Stimulated activated CD4-positive, alpha-beta T cell treated with anti-CD3 and anti-CD28 coated beads, TNF-alpha, amount 100 ng/mL, for 48 hours (primary cell): ENCODE results near the gene RFX3.

ENCODE experiments used
- DNase-seq, 3 donors: peaks; one replicate each; pipeline ENCODE4 v3.0.0-alpha.2; 2020; ENCODE audit warnings: low read depth in 3 of 3

RFX3 gene

DNA sequence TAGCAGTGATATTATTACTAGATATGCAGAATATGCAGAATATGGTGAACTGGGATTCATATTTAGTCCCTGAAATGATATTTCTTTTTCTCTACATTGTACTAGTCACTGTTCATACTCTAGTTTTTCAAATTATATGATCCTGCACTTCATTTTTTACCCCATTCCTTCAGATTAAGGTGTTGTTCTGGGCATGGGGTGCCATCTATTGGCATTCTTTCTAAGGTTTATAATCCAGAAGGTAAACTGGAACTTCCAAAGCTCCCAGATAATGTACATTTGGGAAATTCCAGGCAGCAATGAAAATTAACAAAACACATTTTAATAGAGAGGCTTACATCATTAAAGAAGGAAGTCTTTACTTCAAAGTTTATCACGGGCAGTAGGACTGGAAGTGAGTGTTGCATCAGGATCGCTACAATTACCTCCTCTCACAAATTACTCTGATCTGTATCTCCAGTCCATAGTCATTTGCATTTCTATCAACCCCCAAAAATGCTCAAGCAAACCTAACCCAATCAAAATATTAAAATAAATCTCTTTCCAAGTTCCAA, 12.5 kb downstream of the RFX3 start:
- DNase-seq, result no peak

DNA sequence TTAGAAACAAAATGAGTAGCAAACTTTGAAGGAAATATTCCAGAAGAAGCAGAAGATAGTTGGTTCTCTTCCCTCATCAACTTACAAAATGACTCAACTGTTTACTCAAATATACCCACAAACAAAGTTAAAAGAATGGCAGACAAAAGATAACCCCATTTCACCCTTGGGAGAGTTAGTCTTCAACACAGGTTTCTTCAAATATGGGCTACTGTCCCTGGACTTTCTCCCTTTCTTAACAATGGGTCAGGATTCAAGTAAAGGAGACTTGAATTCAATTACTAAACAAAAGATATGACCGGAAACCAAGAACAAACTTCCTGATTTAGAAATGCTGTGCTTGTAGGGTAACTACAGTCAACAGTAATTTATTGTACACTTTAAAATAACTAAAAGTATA, 14.2 kb downstream of the RFX3 start:
- no peak for DNase-seq

- no peak for DNase-seq
Measured at GRCh38 chr9:3510796-3511195, 15.0 kb downstream of the RFX3 start.

DNA sequence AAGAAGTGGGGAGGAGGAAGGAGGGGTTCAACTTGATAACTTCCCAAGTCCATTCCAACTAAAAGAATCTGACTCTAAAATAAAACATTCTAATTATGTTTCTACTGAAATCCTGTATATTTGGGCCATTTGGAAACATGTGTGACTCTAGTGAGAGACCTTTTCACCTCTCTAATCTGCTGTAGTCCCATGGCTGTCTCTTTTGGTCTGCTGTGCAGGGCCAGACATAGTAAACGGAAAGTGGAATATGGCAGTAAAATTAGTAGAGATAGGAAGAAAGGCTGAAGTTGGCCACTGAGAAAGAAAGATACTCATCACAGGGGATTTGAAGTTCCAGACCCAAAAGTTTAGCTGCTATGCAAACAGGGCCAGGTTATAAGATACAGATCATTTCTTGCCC, 15.9 kb downstream of the RFX3 start:
- DNase-seq, result no peak

- no peak for DNase-seq
Measured at GRCh38 chr9:3508521-3509291, 17.1 kb downstream of the RFX3 start.

DNA sequence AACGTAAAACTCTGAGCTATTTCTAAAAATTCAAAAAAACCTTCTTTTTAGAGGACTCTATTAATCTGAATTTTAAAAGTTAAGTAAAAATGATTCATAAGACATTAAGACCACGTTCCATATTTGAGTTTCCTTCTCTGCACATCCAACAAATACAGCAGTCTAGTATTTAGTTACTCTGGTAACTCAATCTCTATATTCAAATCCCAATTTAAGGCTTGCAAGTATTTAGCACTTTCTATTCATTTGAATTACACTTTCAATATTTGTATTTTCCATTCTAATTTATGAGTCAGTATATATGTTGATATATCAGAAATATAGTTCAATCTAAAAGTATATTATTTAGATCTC, 17.7 kb downstream of the RFX3 start:
- no peak for DNase-seq

DNA sequence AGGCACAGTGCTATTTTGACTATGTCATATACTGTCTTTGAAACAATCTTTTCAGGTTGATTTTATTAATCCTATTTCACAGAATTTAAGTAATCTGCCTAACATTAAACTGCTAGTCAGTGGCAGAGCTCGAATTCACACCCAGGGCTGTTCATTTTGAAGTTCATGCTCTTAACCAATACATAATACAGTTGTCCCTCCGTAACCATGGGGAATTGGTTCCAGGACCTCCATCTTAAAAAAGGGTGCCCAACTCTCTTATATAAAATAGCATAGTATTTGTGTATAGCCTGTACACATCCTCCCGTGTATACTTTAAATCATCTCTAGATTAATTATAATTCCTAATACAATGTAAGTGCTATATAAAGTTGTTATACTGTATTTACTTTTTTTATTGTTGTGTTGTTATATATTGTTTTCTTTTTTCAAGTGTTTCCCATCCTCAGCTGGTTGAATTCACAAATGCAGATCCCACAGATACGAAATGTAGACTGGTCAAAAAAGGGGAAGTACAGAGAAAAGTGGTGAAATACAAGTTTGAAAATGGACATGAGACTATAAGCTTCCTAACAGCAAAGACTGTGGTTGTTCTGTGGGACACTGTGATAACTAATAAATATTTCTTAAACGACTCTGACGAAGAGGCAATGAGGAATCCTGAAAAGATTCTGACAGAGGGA, 18.3 kb downstream of the RFX3 start:
- no peak for DNase-seq

DNA sequence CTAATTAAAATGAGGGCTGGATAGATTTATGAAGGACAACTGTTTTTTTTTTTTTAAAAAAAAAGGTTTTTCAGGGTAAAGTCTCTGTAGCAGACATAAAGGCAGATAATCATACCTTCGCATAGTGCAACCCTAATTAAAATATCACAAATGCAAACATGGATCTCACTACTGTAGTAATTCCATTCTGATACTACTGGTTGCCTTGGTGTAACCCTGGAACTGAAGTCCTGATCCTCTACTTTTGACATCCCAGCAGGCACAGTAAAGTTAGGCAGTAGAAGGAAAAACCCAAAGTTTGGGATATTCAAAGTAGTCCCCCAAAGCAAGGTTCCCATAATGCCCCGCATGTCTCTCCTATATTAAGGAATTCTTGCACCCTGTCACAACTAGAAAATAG, 19.6 kb downstream of the RFX3 start:
- DNase-seq, result no peak

- no peak for DNase-seq
Measured at GRCh38 chr9:3502560-3503398, 23.0 kb downstream of the RFX3 start.

- DNase-seq, result no peak
Measured at GRCh38 chr9:3500044-3500443, 25.8 kb downstream of the RFX3 start.

GRCh38 chr9:3498691-3499090, 27.1 kb downstream of the RFX3 start:
- no peak for DNase-seq

DNA sequence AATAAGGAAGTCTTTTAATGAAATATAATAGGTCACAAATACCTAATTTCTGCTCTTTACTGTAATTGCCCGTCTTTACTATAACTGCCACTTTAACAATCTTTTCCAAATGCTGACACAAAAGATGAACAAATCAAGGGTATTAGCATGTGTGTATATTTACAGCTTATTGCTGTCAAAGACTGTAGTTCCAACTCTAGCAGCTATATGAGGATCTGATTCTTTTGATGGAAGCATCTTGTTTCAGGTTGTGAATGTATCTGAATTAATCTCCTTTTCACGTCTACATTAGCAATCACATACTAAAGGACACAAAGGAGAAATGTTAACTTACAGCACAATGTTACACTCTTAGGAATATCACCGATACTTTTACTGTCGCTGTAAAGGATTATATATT, 27.9 kb downstream of the RFX3 start:
- DNase-seq, result no peak

DNA sequence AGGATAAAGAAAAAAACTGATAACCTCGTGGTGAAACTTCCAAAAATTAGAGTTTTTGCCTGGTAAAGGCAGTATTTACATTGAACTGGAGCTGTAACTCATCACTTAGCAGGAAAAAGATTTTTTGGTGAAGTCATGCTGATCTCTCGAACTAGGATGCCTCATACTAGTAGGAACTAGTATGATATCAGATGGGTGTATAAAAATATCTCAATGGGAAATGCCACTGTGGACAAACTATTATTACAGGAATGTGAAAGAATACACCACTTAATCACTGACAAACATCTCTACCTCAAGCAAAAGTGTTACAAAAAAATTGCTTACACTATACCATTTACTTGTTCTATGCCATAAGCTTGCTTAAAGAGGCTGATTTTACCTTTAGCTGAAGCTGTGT, 28.4 kb downstream of the RFX3 start:
- DNase-seq, result no peak

- DNase-seq, result no peak
Measured at GRCh38 chr9:3495855-3496254, 29.9 kb downstream of the RFX3 start.

- DNase-seq, result no peak
Measured at GRCh38 chr9:3492214-3492613, 33.6 kb downstream of the RFX3 start.

- no peak for DNase-seq
Measured at GRCh38 chr9:3491450-3491849, 34.4 kb downstream of the RFX3 start.

DNA sequence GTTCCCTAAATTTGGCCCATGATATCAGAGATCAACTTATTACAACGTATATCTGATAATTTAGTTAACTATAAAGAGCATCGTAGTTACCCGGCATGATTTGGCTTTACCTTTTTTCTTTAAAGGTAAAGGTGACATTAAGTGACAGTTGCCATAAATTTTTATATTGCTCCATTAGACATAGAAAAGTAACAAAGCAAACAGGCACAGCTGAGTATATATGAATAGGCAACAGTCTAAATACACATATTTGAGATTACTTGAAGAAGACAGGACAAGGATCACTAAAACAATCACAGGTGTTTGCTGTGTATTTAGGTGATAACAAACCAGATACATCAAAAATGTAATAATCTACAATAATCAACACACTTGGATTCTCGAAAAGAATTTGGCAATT, 34.8 kb downstream of the RFX3 start:
- DNase-seq, result no peak

DNA sequence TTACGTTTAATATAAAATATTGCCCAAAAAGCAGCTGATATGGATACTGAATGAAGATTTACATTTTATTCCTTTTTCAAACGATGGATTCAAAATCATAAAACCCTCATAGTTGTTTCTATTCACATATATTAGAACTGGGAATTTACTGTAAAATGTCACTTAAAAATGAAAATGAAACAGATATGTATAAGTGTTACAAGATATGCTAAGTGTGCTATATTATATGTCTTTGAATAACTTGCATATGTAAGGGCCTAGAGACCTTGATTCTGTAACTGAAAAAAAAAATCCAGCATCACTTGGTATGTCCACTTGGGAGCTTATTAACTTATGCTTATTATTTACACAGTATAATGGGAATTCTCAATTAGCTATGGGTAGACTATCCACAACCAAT, 43.2 kb downstream of the RFX3 start:
- DNase-seq, result no peak

- DNase-seq, result no peak
Measured at GRCh38 chr9:3480353-3480655, 45.5 kb downstream of the RFX3 start.

DNA sequence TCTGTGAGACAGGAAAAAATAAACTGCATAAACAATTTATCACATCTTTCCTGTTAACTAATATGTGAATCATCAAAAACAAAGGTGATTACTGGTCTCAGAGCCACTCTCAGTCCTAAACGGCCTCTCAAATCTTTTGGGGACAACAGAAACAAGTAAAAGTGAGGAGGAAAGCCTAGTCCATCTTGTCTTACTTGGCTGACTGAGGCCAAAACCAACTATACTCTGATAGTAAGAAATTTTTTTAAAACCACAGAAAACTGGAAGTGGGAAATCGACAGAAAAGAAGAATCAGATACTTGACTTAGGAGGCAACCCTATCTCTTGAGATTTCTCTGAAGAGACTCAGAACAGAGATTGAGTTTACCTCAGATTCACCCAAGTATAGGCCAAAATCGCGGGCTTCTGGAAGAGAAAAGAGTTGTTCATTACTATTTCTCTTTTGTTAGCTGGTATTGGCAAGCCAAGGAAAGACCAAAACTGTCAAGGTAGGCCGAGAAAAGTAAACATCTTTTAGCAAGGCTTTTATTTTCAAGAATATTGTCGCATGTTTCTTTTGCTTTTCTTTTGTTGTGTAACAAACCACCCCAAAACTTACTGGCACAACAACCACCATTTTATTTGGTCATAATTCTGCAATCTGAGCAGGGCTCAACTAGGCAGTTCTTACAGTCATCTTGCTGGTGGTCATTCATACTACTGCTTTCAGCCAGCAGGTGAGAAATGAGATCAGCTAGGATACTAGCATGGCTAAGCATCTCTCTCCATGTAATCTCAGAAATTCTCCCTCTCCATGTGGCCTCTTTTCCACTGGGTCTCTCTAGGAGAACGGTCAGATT, 46.1 kb downstream of the RFX3 start:
- no peak for DNase-seq

- DNase-seq, result no peak
Measured at GRCh38 chr9:3478549-3478953, 47.2 kb downstream of the RFX3 start.
